HCT116 (cell line): Measurements from ENCODE around the gene NOP10. TPM values are rescaled to one million over a fixed set of nuclear protein-coding genes. Genes with fewer than 3 reads are reported as not detected.

Experiments used
- ATAC-seq: fragments of 200-7000 bp; cut with Tn5 transposase; 2 replicates; pipeline ENCODE4 v1.9.1; 2020; ENCODE audit warnings: mild to moderate bottlenecking, moderate library complexity
- BruUV-seq: library from RNA; stranded (reverse); fragments of 400-500 nt; replicated peaks from 2 replicates; lab custom pipeline; 2021; lab: Mats Ljungman, UMichigan
- CTCF ChIA-PET: fragments of 300-600 bp; sonication (Branson Sonifier 250); formaldehyde crosslinking; loops from one replicate; lab custom pipeline; 2021; ENCODE audit warnings: antibody characterized with exemption; lab: Charles Lee
- POLR2A ChIA-PET: fragments of 300-600, 350-600 bp; sonication (Branson Sonifier 250); formaldehyde crosslinking; loops from one replicate; lab custom pipeline; 2021; ENCODE audit warnings: antibody characterized with exemption; lab: Charles Lee
- RAD21 ChIA-PET, 2 experiments: fragments of 300-600 bp; sonication (Branson Sonifier 250); formaldehyde crosslinking; loops; one replicate each; lab custom pipeline; 2023; ENCODE audit warnings: low total read pairs in 2 of 2; ENCODE audit not compliant: uncharacterized antibody in 2 of 2, unreplicated experiment in 2 of 2, low non-redundant PET in 1 of 2; lab: Charles Lee
- DNase-seq: peaks from one replicate; pipeline ENCODE4 v3.0.0-alpha.2; 2010; ENCODE audit warnings: low read depth, low spot score
- H2AFZ ChIP-seq: fragments of 200-600 bp; shearing (Covaris generic), sonication (generic); 2 replicates; pipeline ENCODE4 v1.6.1; 2017; ENCODE audit warnings: low read depth, mixed run types, mixed read lengths, antibody characterized with exemption, low read length; ENCODE audit not compliant: poor library complexity, severe bottlenecking
- H3K27ac ChIP-seq: 2 replicates; pipeline ENCODE4 v1.5.1; 2012; ENCODE audit warnings: low read depth, low read length
- H3K27me3 ChIP-seq: fragments of 200-600 bp; sonication (generic); 2 replicates; pipeline ENCODE4 v1.6.1; 2016; ENCODE audit warnings: mixed run types, low read length, mixed read lengths; ENCODE audit not compliant: insufficient read depth
- H3K36me3 ChIP-seq, 2 experiments: fragments of 200-500 bp in 1 of 2; fragments of 200-600 bp in 1 of 2; sonication (Bioruptor generic) in 1 of 2; sonication (generic) in 1 of 2; 2 replicates each; pipeline versions ENCODE4 v1.5.1 to v1.6.1; 2014 to 2016; ENCODE audit warnings: low read length in 2 of 2, inconsistent platforms in 1 of 2, mixed read lengths in 1 of 2, mixed run types in 1 of 2; ENCODE audit not compliant: insufficient read depth in 2 of 2, control insufficient read depth in 1 of 2
- H3K4me1 ChIP-seq, 2 experiments: fragments of 200-600 bp in 1 of 2; sonication (generic) in 1 of 2; 2 replicates each; pipeline versions ENCODE4 v1.5.1 to v1.6.1; 2012 to 2017; ENCODE audit warnings: low read length in 2 of 2, inconsistent platforms in 1 of 2, mild to moderate bottlenecking in 1 of 2, mixed read lengths in 1 of 2, mixed run types in 1 of 2, moderate library complexity in 1 of 2; ENCODE audit not compliant: insufficient read depth in 2 of 2, control insufficient read depth in 1 of 2
- H3K4me2 ChIP-seq: fragments of 200-600 bp; sonication (generic); 2 replicates; pipeline ENCODE4 v1.6.1; 2017; ENCODE audit warnings: mixed run types, low read length, mixed read lengths
- H3K4me3 ChIP-seq, 2 experiments: fragments of 200-600 bp in 1 of 2; sonication (generic) in 1 of 2; replicated peaks in 1 of 2; 2 replicates each; pipeline ENCODE4 v1.5.1; 2011 to 2016; ENCODE audit warnings: low read length in 2 of 2, control low read depth in 1 of 2, low read depth in 1 of 2, mild to moderate bottlenecking in 1 of 2, mixed read lengths in 1 of 2, mixed run types in 1 of 2
- H3K79me2 ChIP-seq: fragments of 200-600 bp; sonication (generic); 2 replicates; pipeline ENCODE4 v1.6.1; 2017; ENCODE audit warnings: mild to moderate bottlenecking, mixed run types, low read length, moderate library complexity, mixed read lengths; ENCODE audit not compliant: insufficient read depth
- H3K9ac ChIP-seq: fragments of 200-600 bp; sonication (generic); 2 replicates; pipeline ENCODE4 v1.6.1; 2016; ENCODE audit warnings: low read length, mixed read lengths
- H3K9me2 ChIP-seq: fragments of 200-600 bp; sonication (generic), shearing (Covaris generic); 2 replicates; pipeline ENCODE4 v1.6.1; 2017; ENCODE audit warnings: mixed run types, mild to moderate bottlenecking, moderate library complexity; ENCODE audit not compliant: insufficient read depth
- H3K9me3 ChIP-seq, 2 experiments: fragments of 200-500 bp in 1 of 2; fragments of 200-600 bp in 1 of 2; sonication (Bioruptor generic) in 1 of 2; sonication (generic) in 1 of 2; 2 replicates each; pipeline ENCODE4 v1.6.1; 2014 to 2017; ENCODE audit warnings: low read length in 2 of 2, mixed read lengths in 2 of 2, inconsistent platforms in 1 of 2, low read depth in 1 of 2, mild to moderate bottlenecking in 1 of 2, mixed run types in 1 of 2, moderate library complexity in 1 of 2; ENCODE audit not compliant: control insufficient read depth in 1 of 2, insufficient read depth in 1 of 2
- H4K20me1 ChIP-seq: fragments of 200-600 bp; sonication (generic), shearing (Covaris generic); 2 replicates; pipeline ENCODE4 v1.6.1; 2017; ENCODE audit warnings: mixed run types, mild to moderate bottlenecking, moderate library complexity; ENCODE audit not compliant: insufficient read depth
- EGR1 ChIP-seq: IDR thresholded peaks from 2 replicates; pipeline ENCODE4 v1.6.1; 2012; ENCODE audit warnings: low read depth
- EZH2 ChIP-seq: fragments of 200-600 bp; sonication (generic); IDR thresholded peaks from 2 replicates; pipeline ENCODE4 v1.6.1; 2017; ENCODE audit warnings: antibody characterized with exemption, mixed run types
- EZH2phosphoT487 ChIP-seq: fragments of 200-600 bp; IDR thresholded peaks from 2 replicates; pipeline ENCODE4 v1.6.1; 2018; ENCODE audit warnings: antibody characterized with exemption, borderline replicate concordance
- JUND ChIP-seq: IDR thresholded peaks from 2 replicates; pipeline ENCODE4 v1.6.1; 2012
- POLR2AphosphoS5 ChIP-seq: IDR thresholded peaks from 2 replicates; pipeline ENCODE4 v1.6.1; 2011; ENCODE audit warnings: mild to moderate bottlenecking, low read depth, low read length, moderate library complexity
- RAD21 ChIP-seq: IDR thresholded peaks from 2 replicates; pipeline ENCODE4 v1.6.1; 2012; ENCODE audit warnings: low read depth, mild to moderate bottlenecking
- TCF7L2 ChIP-seq: IDR thresholded peaks from 2 replicates; pipeline ENCODE4 v1.7.0; 2011; ENCODE audit warnings: borderline replicate concordance, inconsistent platforms; ENCODE audit not compliant: insufficient read depth, insufficient read length; ENCODE audit errors: extremely low read depth
- ZNF274 ChIP-seq: fragments of 200-500 bp; sonication (Bioruptor generic); IDR thresholded peaks from 2 replicates; pipeline ENCODE4 v1.6.1; 2014; ENCODE audit warnings: mild to moderate bottlenecking, low read depth, low read length, inconsistent platforms
- intact Hi-C: fragments of 100-400 bp; cut with micrococcal nuclease; formaldehyde crosslinking; loops from 2 replicates; pipeline ENCODE4 v1.10.0; 2022
- total RNA-seq: library from RNA; stranded (reverse); gene quantifications from one replicate; pipeline ENCODE4 v1.2.1, GENCODE V29; 2021; ENCODE audit not compliant: unreplicated experiment
- TF ChIP-seq, protein P1 (sequence below): IDR thresholded peaks from 2 replicates; pipeline ENCODE4 v1.6.1; 2012; ENCODE audit warnings: low read depth
- TF ChIP-seq, protein P2 (sequence below), 3 experiments: fragments of 200-600 bp in 1 of 3; sonication (generic) in 1 of 3; IDR thresholded peaks in 2 of 3; conservative IDR thresholded peaks in 1 of 3; 2 replicates each; pipeline ENCODE4 v1.5.1; 2012 to 2017; ENCODE audit warnings: low read depth in 2 of 3, low read length in 2 of 3, antibody characterized with exemption in 1 of 3, borderline replicate concordance in 1 of 3, control low read depth in 1 of 3, mild to moderate bottlenecking in 1 of 3, mixed read lengths in 1 of 3, mixed run types in 1 of 3, moderate library complexity in 1 of 3; ENCODE audit not compliant: insufficient read depth in 1 of 3

Gene NOP10
- total RNA-seq, 1 experiment from 2014 or later: 216 TPM

DNA sequence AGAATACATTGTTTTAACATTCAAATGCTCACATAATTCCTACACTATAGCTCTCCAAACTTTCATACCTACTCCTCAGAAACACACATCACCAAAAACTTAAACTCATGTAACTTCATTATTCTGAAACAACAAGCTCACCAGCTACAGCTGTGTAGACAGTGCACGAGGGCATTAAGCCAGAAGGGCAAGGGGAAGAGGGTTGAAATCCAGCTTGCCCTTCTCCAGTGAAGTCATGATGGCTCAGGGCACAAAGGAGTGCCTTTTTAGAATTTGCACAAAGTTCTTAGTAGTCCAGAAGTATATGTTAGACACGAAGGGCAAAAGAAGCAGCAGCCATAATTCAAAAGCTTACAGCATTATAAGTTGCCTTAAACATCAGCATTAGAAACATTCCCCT is 13.9 kb downstream of the NOP10 start:
- CTCF ChIA-PET: no interaction called here
- RAD21 ChIA-PET: no interaction called here
- no TSS peak for BruUV-seq

More for the DNA sequence above, 13.9 kb downstream of the NOP10 start:
- Histone ChIP-seq H3K4me1 (no peaks in the 10 kb centered on the region), H4K20me1 (no peaks in the 10 kb centered on the region), H3K9me2 (no peaks in the 10 kb centered on the region), H3K27ac (no peak overlapping the region), H3K9me3 (no peaks in the 10 kb centered on the region), H3K4me3 (no peak overlapping the region), H3K79me2 (no peaks in the 10 kb centered on the region), H3K4me2 (no peak overlapping the region), H2AFZ (no peak overlapping the region), H3K36me3 (no peaks in the 10 kb centered on the region), H3K9ac (no peak overlapping the region), H3K27me3 (no peaks in the 10 kb centered on the region)
- TF ChIP-seq, protein P1, sequence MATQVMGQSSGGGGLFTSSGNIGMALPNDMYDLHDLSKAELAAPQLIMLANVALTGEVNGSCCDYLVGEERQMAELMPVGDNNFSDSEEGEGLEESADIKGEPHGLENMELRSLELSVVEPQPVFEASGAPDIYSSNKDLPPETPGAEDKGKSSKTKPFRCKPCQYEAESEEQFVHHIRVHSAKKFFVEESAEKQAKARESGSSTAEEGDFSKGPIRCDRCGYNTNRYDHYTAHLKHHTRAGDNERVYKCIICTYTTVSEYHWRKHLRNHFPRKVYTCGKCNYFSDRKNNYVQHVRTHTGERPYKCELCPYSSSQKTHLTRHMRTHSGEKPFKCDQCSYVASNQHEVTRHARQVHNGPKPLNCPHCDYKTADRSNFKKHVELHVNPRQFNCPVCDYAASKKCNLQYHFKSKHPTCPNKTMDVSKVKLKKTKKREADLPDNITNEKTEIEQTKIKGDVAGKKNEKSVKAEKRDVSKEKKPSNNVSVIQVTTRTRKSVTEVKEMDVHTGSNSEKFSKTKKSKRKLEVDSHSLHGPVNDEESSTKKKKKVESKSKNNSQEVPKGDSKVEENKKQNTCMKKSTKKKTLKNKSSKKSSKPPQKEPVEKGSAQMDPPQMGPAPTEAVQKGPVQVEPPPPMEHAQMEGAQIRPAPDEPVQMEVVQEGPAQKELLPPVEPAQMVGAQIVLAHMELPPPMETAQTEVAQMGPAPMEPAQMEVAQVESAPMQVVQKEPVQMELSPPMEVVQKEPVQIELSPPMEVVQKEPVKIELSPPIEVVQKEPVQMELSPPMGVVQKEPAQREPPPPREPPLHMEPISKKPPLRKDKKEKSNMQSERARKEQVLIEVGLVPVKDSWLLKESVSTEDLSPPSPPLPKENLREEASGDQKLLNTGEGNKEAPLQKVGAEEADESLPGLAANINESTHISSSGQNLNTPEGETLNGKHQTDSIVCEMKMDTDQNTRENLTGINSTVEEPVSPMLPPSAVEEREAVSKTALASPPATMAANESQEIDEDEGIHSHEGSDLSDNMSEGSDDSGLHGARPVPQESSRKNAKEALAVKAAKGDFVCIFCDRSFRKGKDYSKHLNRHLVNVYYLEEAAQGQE: no peak
- TF ChIP-seq POLR2AphosphoS5: no peak
- TF ChIP-seq EGR1: no peak
- TF ChIP-seq RAD21: no peak
- no peak for TF ChIP-seq EZH2
- no peak for TF ChIP-seq TCF7L2
- no peak for TF ChIP-seq JUND
- TF ChIP-seq, protein P2, sequence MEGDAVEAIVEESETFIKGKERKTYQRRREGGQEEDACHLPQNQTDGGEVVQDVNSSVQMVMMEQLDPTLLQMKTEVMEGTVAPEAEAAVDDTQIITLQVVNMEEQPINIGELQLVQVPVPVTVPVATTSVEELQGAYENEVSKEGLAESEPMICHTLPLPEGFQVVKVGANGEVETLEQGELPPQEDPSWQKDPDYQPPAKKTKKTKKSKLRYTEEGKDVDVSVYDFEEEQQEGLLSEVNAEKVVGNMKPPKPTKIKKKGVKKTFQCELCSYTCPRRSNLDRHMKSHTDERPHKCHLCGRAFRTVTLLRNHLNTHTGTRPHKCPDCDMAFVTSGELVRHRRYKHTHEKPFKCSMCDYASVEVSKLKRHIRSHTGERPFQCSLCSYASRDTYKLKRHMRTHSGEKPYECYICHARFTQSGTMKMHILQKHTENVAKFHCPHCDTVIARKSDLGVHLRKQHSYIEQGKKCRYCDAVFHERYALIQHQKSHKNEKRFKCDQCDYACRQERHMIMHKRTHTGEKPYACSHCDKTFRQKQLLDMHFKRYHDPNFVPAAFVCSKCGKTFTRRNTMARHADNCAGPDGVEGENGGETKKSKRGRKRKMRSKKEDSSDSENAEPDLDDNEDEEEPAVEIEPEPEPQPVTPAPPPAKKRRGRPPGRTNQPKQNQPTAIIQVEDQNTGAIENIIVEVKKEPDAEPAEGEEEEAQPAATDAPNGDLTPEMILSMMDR (IDR thresholded peaks at IDR 0.05 in 2 of 3, conservative IDR thresholded peaks at IDR 0.05 in 1 of 3; ENCODE audit: borderline replicate concordance in 1 of 3, insufficient read depth in 1 of 3, low read depth in 2 of 3, low read length in 2 of 3): no peak
- no peak for TF ChIP-seq EZH2phosphoT487
- no peak for TF ChIP-seq ZNF274
- intact Hi-C loops: no loop called here
- POLR2A ChIA-PET: interaction anchor here (0.6 to 1.7 kb wide), 3 partner anchors 9 to 10 kb away, joined by 3 to 5 read pairs (median 4); partner anchors contain the start of gene SLC12A6
- no peak for ATAC-seq
- no peak for DNase-seq
